GM19023 (cell line): ENCODE results near the gene NEK8.

Experiments used
- ATAC-seq: cut with Tn5 transposase; IDR thresholded peaks from one replicate; pipeline ENCODE4 v1.9.1; 2021; ENCODE audit warnings: mild to moderate bottlenecking, moderate library complexity; ENCODE audit not compliant: unreplicated experiment

The NEK8 gene

GRCh38 chr17:28744104-28744971, 15.8 kb downstream of the NEK8 start:
- peak; percentile 35 for ATAC-seq

DNA sequence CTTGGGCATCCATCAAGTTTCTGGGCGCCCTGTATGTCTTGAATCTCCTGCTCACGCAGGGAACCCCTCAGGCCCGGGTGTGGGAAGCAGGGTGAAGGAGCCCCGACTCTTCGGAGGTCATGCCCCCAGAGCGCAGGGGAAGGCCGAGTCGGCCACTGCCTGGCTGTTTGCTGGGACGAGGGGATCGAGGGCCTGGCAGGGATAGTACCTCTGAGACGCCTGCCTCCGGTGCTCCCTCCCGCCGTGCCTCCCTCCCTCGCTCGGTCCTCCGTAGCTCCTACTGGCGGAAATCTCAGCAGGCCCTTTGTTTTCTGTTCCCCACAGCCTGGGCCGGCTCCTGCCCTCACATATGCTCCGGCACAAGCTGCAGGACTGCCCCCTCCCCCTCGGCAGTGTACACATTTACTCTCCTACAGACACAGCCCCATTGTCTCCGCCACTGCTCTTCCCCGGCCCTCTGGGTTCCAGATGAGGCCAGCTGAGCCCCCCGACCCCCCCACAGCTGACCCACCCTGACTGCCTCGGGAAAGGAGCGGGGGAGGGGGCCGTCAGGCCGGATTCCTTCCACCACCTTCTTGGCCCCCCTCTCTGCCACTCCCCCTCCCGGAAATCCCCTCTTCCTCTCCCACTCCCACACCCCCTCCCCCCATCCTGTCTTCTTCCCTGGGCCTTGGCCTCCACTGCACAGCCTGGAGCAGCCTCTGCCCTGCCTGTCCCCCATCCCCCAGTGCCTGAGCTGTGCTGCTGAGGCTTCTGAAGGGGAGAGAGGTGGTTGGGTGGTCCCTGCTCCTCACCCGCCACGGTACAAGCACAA, 16.6 kb downstream of the NEK8 start:
- ATAC-seq = no peak

DNA sequence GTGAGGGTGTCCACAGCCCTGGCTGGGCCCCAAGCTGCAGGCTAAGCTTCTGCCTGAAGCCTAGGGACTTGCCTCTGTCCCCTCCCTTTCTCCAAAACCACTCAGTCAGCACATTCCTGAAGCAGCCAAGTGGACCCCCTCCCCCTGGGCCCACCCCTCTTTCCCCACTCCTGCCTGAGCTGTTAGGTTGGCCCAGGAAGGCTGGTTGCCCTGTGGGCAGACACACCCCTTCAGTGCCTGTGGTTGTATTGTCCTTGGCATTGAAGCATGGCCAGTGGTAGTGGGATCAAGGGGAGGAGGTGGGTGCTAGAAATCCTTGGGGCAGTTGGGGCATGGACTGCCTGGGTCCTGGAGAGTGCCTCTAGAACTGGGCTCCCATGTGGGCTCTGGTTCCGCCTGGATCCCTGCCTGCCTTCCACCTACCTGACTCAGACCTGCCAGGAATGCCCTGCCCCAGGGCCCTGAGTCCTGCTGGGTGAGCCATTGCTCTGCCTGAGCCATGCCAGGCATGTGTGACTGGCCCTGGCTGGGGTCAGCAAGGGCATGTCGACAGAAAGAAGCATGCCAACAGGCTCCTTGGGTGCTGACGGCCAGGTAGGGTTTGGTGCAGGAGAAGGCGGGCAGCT, 17.3 kb downstream of the NEK8 start:
- ATAC-seq = no peak

- ATAC-seq = no peak
These were observed 18.0 kb downstream of the NEK8 start for GRCh38 chr17:28746611-28747050.

GRCh38 chr17:28747051-28747691, 18.6 kb downstream of the NEK8 start:
- no peak for ATAC-seq

- no peak for ATAC-seq
These were observed 19.5 kb downstream of the NEK8 start for GRCh38 chr17:28747801-28748750.

DNA sequence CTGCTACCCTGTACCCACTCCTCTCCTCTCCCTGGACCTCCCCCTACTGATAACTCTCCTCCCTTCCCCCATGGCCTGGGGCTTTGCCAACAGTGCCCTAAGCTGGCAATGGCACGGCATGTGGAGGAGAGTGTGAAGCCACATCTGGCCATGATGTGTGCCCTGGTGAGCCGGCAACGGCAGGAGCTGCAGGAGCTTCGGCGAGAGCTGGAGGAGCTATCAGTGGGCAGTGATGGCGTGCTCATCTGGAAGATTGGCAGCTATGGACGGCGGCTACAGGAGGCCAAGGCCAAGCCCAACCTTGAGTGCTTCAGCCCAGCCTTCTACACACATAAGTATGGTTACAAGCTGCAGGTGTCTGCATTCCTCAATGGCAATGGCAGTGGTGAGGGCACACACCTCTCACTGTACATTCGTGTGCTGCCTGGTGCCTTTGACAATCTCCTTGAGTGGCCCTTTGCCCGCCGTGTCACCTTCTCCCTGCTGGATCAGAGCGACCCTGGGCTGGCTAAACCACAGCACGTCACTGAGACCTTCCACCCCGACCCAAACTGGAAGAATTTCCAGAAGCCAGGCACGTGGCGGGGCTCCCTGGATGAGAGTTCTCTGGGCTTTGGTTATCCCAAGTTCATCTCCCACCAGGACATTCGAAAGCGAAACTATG, 20.4 kb downstream of the NEK8 start:
- ATAC-seq = no peak

- no peak for ATAC-seq
These were observed 21.1 kb downstream of the NEK8 start for GRCh38 chr17:28749516-28750177.

DNA sequence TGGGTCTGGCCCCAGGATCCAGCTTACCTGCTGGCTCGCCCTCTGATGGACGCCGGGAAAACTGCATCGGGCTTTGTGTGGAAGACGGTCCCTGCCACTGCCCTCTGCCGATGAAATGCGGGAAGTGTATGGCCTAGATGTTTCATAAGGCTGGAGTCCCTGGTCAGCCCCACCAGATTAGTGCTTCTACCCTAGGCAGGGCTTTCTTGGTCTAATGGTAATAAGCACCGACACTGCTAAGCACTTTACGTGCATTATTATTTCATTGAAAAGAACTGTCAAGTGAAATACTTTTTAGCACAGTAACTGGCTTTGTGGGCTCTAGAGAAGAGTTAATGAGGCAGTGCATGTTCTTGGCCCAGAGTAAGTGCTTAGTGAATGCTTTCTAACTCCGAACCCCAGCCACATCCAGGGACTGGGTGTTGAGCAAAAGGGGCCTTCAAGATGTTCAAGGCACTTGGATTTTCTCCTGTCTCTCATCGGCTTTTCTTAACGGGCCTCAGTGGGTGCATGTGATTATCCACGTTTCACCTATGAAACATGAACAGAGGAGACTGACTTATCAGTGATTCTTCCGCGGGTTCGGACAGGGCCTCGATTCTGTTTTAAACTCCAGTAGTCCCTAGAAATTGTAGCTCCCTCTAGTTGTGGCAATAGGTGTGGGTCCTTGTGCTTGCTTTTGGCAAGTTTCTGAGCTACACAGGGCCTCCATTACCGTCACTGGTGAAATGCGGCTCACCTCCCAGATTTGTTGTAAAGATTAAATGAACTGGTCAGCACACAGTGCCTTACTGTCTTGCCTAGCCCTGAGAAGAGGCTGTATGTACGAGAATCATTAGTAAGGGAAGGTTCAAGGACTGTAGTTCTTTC, 21.8 kb downstream of the NEK8 start:
- peak; percentile 82 for ATAC-seq

- ATAC-seq = no peak
These were observed 23.2 kb downstream of the NEK8 start for GRCh38 chr17:28751600-28752366.

DNA sequence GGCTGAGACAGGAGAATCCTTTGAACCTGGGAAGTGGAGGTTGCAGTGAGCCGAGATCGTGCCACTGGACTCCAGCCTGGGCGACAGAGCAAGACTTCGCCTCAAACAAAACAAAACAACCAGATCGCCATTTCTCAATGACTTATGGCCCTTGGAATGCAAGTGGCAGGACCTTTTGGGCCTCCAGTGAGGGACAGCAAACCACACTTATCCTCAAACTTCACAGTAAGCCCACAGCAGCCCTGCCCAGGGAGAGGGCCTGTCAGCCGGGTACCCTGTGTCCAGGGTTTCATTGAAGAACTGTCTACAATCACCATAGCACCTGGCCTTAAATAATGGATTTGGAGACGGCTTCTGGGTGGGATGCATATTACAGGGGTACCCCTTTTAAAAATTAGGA, 26.9 kb downstream of the NEK8 start:
- no peak for ATAC-seq

GRCh38 chr17:28756049-28756804, 27.6 kb downstream of the NEK8 start:
- no peak for ATAC-seq

DNA sequence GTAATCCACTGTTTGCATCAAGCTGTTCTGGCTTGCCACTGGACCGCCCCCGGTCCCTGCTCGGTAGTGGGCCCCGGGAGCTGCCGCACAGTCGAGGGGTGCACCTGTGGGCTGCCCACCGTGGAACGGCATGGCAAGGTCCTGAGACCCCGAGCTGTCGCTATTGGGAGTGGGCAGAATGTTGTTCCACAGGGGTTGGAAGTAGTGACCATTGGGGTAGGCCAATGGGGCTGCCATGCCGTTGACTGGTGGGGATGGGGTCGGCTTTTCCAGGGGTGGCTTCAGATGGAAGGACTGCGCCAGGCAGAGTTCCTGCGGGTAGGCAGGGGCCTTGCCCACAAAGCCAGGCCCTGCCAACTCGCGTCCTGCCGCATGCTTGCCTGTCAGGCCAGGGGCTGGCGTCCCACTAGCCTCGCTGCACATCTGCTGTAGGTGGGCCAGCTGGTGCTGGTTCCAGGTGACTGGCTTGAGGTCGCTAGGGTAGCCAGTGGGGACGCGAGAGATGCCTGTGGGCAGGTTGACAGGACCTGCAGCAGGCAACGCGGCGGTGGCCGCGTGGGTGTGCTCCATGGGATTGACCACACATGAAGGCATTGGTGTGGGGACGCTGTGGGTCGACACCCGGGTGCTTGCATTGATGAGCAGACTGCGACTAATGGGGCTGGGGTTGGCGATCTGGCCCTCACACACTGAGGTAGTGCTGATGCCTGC, 30.0 kb downstream of the NEK8 start:
- no peak for ATAC-seq

DNA sequence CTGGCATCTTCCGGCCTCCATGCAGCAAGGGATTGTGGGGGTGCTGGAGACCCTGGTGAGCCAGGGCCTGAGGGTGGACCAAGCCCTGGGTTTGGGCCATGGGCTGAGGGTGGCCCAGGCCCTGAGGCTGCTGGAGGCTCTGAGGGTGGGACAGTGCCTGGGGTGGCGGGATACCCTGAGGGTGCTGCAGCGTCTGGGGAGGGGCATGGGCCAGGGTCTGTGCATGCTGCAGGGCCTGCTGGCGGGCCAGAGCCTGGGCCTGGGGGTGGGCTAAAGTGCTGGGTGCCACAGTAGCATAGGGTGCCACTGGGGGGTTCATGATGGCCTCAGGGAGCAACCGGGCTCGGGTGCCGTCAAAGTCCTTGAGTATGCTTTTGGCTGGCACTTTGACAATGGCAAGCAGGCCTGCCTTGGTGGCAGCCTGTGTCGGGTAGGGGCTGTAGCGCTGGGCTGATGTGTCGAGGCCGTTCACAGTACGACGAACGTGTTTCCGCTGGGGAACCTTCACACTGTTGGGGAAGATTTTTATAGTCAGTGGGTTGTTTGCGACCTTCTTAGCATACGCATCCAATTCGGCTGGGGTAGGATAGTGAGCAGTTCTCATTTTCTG, 30.8 kb downstream of the NEK8 start:
- no peak for ATAC-seq
